Astrocyte (in vitro differentiated cells and primary cell): Measurements from ENCODE around the gene NEAT1.

ENCODE experiments used
- CTCF ChIP-seq: IDR thresholded peaks from 2 replicates; pipeline ENCODE4 v1.5.1; 2011; ENCODE audit warnings: low read depth, mild to moderate bottlenecking, inconsistent platforms, low read length, moderate library complexity; ENCODE audit not compliant: insufficient read depth
- EZH2 ChIP-seq: IDR thresholded peaks from 2 replicates; pipeline ENCODE4 v1.6.1; 2012; ENCODE audit warnings: mild to moderate bottlenecking, low read length, inconsistent platforms; ENCODE audit not compliant: insufficient read depth

- TF ChIP-seq CTCF (no peak), EZH2 (no peak)
These were observed 8.0 kb downstream of the NEAT1 start for GRCh38 chr11:65430406-65431217.
